Mononuclear cell (primary cell): ENCODE measurements around the gene ZNF22. TPM values are rescaled to one million over a fixed set of nuclear protein-coding genes. Genes with fewer than 3 reads are reported as not detected.

Experiments
- H3K27me3 ChIP-seq: 2 replicates; pipeline ENCODE4 v1.6.0; 2011; ENCODE audit warnings: low read length, control low read depth; ENCODE audit not compliant: insufficient read depth
- H3K4me1 ChIP-seq: 2 replicates; pipeline ENCODE4 v1.5.1; 2011; ENCODE audit warnings: mild to moderate bottlenecking, low read length, control low read depth; ENCODE audit not compliant: insufficient read depth
- H3K4me3 ChIP-seq: 2 replicates; pipeline ENCODE4 v1.5.1; 2011; ENCODE audit warnings: mild to moderate bottlenecking, low read length, moderate library complexity
- H3K9me3 ChIP-seq: 2 replicates; pipeline ENCODE4 v1.5.1; 2011; ENCODE audit warnings: low read depth, mild to moderate bottlenecking, control low read depth, low read length
- total RNA-seq: library from RNA; depleted of rRNA; stranded (reverse); fragments of >200 nt; gene quantifications from one replicate; pipeline ENCODE4 v1.2.3, GENCODE V29; 2012

Gene ZNF22
- total RNA-seq, 1 donor, result 24.9 TPM

DNA sequence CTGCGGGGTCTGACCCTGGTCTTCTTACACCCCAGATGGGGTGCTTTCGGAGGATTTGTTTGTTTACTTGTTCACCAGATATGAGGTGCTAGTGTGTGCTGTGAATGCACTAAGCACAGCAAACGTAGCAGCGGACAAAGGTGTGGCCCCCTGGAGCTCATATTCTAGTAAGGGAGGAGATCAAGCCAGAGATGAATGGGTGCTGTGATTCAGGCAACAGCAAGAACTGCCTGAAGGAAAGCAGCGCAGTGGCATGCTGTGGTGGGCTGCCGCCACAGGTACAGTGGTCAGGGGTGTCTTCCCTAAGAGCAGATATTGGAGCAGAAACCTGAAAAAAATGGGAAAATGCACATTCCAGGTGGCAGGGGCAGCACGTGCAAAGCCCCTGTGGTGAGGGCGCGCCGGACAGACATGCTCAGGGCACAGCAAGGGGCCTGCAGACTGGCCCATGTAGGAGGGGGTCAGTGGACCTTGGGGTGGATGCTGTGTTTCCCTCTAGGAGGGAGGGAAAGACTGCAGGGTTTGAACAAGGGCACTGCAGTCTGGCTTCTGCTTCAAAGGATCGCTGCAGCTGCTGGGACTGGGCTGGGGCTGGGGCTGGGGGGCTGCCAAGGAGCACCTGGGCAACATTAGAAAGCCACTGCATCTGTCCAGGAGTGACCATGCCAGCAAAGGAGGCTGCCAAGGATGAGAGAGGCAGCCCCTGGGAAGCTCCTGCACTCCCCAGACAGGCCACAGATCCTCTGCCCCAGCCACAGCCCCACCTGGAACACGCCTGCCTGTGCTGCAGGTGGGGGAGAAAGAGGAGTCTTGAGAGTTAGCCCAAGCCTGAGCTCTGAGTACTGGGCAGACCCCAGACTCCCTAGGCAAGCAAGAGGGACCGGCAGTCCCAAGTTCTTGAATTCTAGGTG is 21.2 kb upstream of the ZNF22 start:
- H3K4me3 ChIP-seq, result no peak overlapping the region
- peaks cover 24% of the 10 kb centered on the region for H3K4me1 ChIP-seq
- no peaks in the 10 kb centered on the region for H3K27me3 ChIP-seq
- no peaks in the 10 kb centered on the region for H3K9me3 ChIP-seq

DNA sequence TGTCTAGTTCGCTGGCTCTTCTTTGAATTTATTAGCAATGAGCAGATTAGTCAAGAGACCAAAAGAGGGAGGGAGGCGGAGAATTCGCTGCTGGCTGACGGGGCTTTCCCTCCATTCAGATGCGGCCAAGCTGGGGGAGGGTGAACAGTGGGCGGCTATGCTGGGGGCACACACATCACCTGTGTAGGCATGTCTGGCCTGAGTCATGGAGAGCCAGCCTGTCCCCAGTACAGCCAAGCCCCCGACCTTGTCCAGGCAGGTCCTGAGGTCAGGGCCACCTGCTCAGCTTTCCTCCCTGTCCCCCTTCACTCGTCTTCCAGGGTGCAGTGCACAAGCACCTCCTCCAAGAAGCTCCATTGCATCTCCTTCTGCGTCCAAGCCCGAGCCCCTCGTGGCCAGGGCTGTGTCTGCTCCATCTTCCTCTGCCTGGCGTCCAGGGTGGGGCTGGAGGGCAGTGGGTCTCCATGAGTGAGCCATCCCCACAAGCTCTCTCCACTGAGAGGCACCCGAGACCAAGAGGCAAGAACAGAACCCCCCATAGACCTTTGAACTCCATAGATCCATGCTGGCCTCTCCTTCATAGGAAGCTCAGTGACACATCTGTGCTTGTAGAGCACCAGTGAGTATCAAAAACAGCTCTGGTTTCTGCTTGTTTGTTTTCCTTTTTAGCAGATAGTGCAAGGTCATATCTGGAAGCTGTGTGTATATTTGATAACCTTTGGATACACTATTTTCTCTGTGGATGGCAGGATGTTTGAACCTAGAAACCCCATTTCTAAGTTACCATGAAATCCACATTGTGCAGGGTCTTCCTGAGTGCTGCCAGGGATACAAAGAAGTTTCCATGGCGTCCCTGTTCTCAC is 20.2 kb upstream of the ZNF22 start:
- Histone ChIP-seq H3K4me1 (peaks cover 17% of the 10 kb centered on the region), H3K9me3 (no peaks in the 10 kb centered on the region), H3K27me3 (no peaks in the 10 kb centered on the region), H3K4me3 (no peak overlapping the region)

DNA sequence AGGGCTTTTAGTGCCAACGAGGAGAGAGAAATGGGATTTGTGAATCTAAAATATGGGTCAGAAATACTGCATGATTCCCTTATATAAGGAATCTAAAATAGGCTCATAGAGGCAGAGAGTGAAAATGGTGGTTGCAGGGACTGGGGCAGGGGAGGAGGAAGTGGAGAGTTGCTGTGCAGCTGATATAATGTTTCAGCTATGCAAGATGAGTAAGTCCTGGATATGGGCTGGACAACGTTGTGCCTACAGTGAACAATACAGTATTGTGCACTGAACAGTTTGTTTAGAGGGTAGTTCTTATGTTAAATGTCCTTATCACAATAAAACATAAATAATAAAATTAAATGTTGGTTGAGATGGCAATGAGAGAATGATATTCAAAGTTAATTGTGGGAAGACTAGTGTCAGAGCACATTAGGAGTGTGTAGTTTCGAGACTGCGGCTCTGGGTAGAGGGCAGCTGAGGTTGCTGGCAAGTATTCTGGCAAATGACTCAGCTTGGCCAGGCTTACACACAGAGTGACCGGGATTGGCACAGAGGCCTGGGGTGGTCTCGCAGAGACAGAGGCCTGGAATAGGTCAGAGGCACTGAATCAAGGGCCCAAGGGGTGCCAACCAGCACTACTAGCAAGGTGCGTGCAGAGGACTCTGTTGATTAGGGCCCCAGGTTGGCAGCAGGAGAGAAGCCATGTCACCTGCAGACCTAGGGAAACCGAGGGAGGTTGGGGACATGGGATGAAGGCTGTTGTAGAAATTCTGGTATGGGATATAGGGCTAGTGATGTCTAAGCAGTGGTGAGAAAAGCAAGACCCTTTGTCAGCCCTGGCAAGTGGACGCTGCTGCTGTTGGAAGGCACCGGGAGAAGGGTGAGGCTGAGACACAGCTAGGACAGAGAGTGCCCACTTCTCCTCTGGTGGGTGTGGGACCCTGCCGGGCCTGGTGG is 19.3 kb upstream of the ZNF22 start:
- peaks cover 17% of the 10 kb centered on the region for H3K4me1 ChIP-seq
- no peaks in the 10 kb centered on the region for H3K9me3 ChIP-seq
- no peak overlapping the region for H3K4me3 ChIP-seq
- H3K27me3 ChIP-seq, result no peaks in the 10 kb centered on the region

DNA sequence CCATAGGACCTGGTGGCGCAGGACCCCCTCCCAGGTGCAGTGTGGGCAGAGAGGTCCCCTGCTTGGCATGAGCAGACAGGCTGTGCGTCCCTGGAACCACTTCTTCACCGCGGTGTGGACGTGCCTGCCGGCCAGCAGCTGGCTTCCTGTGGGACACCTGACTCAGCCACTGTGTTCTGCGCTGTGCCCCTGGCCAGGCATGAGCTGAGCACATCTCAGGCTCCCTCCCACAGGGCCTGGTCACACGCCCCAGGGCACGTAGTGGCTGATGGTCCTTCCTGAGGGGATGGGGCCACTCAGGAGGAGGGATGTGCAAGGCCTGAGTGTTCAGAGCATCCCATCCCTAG is 18.6 kb upstream of the ZNF22 start:
- no peaks in the 10 kb centered on the region for H3K9me3 ChIP-seq
- no peak overlapping the region for H3K4me3 ChIP-seq
- H3K27me3 ChIP-seq, result no peaks in the 10 kb centered on the region
- peaks cover 17% of the 10 kb centered on the region for H3K4me1 ChIP-seq

DNA sequence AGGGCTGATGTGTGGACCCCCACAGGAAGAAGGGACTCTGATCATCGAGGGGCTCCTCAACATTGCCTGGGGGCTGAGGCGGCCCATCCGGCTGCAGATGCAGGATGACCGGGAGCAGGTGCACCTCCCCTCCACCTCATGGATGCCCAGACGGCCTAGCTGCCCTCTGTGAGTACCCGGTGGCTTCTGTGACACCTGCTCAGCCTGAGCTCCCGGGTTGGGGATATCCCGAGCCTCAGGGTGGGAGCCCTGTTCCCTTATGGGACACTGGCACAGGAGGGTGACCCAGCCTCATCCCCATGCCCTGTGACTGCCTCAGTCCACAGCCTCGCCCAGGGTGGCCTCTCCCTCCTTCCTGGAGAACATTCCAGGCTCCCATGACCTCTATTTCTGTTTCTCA is 18.2 kb upstream of the ZNF22 start:
- H3K4me3 ChIP-seq, result no peak overlapping the region
- no peaks in the 10 kb centered on the region for H3K27me3 ChIP-seq

DNA sequence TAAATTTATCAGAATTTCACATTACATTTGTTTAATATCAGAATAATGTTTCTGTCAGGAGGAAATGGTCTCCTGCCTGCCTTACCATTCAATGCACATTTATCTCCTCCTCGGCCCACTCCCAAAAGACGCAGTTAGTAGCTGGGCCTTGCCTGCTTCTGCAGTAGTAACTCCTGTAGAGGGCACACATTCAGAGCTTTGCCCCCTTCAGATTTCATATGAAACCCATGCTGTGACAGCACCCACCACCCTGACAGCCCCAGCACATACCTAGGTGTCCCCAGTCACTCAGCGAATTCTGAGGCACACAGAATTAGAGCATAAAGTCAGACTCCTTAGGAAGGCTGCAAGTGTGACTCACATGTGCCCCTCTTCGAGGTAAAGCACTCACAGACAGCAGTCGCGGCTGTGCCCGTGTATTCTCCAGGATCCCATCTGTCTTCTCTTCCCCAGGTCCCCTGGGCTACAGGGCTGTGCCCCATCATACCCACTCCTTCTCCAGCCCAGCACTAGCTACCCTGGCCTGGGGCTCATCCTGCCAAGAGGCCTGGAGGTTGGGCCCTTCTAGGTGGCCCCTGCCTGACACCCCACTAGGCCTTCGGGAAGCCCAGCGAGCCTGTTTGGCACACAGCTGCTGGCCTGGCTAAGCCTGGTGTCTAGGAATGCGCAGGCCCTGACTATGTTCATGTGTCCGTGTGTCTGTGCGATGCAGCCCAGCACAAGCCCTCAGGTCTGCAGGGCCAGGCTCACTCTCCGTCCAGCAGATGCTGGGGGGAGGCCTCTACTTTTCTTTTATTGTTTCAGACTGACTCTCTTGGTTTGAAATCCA is 17.4 kb upstream of the ZNF22 start:
- no peaks in the 10 kb centered on the region for H3K9me3 ChIP-seq
- no peak overlapping the region for H3K4me3 ChIP-seq
- H3K27me3 ChIP-seq, result no peaks in the 10 kb centered on the region
- peaks cover 7% of the 10 kb centered on the region for H3K4me1 ChIP-seq

More for the DNA sequence above, 18.2 kb upstream of the ZNF22 start:
- Histone ChIP-seq H3K4me1 (peaks cover 15% of the 10 kb centered on the region), H3K9me3 (no peaks in the 10 kb centered on the region)

DNA sequence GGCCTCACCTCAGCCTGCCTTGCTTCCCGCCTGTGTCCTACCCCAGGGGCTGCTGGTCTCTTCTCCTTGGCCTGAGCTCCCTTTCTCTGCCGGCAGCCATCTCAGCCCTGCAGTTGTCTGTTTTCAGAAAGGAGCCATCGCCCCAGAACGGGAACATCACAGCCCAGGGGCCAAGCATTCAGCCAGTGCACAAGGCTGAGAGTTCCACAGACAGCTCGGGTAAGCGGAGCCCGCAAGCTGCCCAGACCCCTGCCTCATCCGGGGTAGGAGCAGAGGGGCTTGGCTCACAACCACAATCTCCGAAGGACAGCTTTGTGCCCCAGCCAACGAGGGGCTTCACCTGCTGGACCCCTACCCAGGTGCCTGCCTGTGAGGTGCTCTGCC is 16.8 kb upstream of the ZNF22 start:
- Histone ChIP-seq H3K27me3 (no peaks in the 10 kb centered on the region), H3K4me3 (no peak overlapping the region), H3K4me1 (peaks cover 2% of the 10 kb centered on the region), H3K9me3 (no peaks in the 10 kb centered on the region)

DNA sequence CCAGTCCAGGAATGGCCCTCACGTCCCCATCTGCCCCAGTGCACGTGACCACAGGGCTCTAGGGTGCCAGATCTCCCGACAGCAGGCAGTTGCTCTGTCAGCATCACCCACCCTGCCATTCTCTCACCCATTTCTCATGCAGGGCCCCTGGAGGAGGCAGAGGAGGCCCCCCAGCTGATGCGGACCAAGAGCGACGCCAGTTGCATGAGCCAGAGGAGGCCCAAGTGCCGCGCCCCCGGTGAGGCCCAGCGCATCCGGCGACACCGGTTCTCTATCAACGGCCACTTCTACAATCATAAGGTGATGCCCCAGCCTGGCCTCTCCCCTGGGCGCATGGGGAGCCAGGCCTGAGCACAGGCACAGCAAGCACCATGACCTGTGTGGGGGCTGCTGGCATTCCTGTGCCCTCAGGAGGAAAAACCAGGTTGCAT is 16.0 kb upstream of the ZNF22 start:
- no peaks in the 10 kb centered on the region for H3K9me3 ChIP-seq
- H3K27me3 ChIP-seq, result no peaks in the 10 kb centered on the region
- no peak overlapping the region for H3K4me3 ChIP-seq
- H3K4me1 ChIP-seq, result no peaks in the 10 kb centered on the region

DNA sequence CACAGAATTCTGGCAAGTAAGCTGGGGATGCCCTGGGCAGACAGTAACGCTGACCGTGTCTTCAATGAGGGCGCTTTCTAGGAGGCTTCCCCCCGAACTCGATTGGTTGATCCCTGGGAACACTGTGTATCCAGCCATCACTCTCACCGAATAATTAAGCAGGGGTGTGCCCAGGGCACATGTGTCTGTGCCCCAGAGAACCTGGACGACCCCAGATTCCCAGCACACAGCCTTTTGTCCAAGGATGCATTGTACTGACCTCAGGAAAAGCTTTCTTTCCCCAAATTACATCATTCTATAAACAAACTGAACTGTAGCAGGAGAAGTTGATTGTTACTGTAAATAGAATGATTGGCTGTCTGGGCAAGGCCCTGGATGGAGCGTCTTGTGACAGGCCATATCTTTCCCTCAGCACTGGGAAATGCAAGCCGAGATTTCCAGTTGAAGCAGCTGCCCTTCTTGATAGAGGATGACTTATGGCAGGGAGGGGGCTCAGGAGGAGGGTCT is 15.5 kb upstream of the ZNF22 start:
- no peaks in the 10 kb centered on the region for H3K27me3 ChIP-seq
- no peaks in the 10 kb centered on the region for H3K9me3 ChIP-seq
- no peaks in the 10 kb centered on the region for H3K4me1 ChIP-seq
- no peak overlapping the region for H3K4me3 ChIP-seq

DNA sequence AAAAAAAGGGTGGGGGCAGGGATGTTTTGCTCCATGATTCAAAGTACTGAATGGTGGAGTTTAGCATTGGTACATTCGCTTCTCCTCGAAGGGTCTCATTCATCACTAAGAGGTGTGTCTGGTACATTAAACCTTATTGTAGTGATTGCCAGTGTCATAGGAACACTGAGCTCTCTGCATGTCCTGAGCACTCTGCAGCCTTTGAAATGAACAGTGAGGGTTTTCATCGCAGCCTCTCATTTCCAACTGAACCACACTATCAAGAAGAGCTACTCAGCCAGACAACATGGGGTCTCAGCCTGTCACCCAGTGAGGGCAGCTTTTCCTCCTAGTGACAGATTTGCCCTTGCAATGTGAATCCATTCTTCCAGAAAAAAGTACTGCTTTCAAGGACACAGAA is 14.5 kb upstream of the ZNF22 start:
- Histone ChIP-seq H3K4me3 (no peak overlapping the region), H3K9me3 (no peaks in the 10 kb centered on the region), H3K4me1 (no peaks in the 10 kb centered on the region), H3K27me3 (no peaks in the 10 kb centered on the region)

DNA sequence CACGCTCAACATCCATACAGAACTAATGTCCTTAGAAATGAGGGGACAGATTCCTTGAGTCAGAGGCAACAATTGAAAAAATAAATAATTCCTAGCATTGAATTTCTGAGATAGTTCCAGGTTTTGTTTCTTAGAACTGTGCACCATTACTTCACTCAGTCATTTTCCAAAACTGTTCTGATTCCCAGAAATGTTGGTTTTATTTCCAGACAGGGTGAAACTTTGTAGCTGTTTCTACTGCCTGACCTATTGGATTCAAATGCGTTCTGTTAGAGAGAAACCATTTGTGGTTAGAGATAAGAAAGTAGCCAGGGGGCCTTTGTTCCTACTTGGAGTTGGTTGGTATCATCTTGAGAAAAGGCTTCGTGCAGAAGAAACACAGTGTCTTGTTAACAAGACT is 14.1 kb upstream of the ZNF22 start:
- Histone ChIP-seq H3K4me3 (no peak overlapping the region), H3K27me3 (no peaks in the 10 kb centered on the region), H3K9me3 (no peaks in the 10 kb centered on the region), H3K4me1 (no peaks in the 10 kb centered on the region)

DNA sequence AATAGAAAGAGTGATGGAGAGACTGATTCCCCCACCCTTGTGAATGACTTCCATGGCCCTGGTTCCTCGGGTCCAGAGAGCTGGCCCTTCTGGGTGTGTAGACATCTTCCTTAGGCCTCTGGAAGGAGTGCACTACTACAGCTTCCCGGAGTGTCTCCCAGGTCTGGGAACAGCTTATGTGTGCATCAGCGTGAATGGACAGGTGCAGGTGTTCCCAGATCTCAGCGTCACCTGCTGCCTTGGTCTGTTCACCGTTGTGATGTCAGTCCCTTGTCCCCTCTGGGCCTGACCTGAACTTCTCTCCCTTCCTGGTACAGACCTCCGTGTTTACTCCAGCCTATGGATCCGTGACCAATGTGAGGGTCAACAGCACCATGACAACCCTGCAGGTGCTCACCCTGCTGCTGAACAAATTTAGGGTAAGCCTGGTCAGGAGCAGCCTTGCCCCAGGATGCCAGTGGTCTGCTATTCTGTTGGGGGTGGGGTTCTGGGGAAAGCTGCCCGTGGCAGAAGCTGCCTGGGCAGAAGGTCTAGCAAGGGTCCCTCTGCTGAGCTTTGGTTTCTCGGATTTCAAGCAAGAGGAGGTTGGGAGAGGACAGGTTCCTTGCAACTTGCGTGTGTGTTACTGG is 11.7 kb upstream of the ZNF22 start:
- Histone ChIP-seq H3K9me3 (no peaks in the 10 kb centered on the region), H3K4me3 (no peak overlapping the region), H3K27me3 (no peaks in the 10 kb centered on the region), H3K4me1 (no peaks in the 10 kb centered on the region)

DNA sequence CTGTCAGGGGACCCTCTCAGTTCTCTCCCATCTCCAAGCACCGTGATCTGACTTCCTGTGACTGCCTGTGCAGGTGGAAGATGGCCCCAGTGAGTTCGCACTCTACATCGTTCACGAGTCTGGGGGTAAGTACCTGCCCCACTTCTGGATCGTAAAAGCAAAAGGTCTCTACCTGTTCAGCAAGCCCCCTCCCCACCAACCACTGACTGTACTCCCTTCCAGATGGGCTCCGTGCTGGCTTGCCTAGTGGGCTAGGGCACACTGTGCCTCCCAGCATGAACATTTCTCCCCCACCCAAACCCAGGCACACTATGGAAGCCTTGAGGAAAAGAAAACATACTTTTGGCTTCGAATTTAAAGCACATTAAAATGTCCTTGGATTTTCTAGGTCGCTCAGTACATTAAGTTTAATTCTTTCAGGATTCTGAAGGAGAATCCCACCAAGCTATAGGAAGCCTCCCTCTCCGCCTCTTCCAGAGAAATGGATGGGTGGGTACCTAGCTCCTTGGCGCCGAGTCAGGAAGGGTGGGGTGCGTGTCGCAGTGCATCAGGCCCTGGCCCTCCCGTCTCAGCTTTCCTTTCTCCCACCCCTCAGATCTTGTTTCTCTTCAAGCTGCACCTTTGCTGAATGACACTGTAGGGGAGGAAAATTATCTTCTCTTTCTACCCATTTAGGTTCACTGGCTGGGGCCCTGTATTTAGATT is 11.0 kb upstream of the ZNF22 start:
- no peaks in the 10 kb centered on the region for H3K9me3 ChIP-seq
- H3K4me3 ChIP-seq, result no peak overlapping the region
- H3K4me1 ChIP-seq, result no peaks in the 10 kb centered on the region
- no peaks in the 10 kb centered on the region for H3K27me3 ChIP-seq
